A549 (cell line): Measurements from ENCODE around the gene MAX. TPM values are rescaled to one million over a fixed set of nuclear protein-coding genes. Genes with fewer than 3 reads are reported as not detected.

Source experiments
- ATAC-seq, 2 experiments: fragments of 200-7000 bp in 1 of 2; fragments of >200 bp in 1 of 2; cut with Nextera tagmentation in 1 of 2; cut with Tn5 transposase in 1 of 2; 3 replicates each; pipeline versions ENCODE4 v1.8.0 to v1.9.1; 2018 to 2020; ENCODE audit warnings: mild to moderate bottlenecking in 1 of 2, moderate library complexity in 1 of 2
- CTCF ChIA-PET: fragments of 300-600 bp; sonication (Branson Sonifier 250); formaldehyde crosslinking; extraction: SDS; loops from one replicate; lab custom pipeline; 2021; ENCODE audit warnings: antibody characterized with exemption, inconsistent platforms; lab: Yijun Ruan, JAX
- POLR2A ChIA-PET: fragments of 350-600 bp; formaldehyde crosslinking; extraction: SDS; loops from one replicate; lab custom pipeline; 2021; ENCODE audit warnings: antibody characterized with exemption, inconsistent platforms; lab: Yijun Ruan, JAX
- DNase-seq, 2 experiments: peaks; one replicate each; pipeline versions ENCODE4 v3.0.0 to v3.0.0-alpha.2; 2011 to 2016; ENCODE audit warnings: low read depth in 1 of 2, low spot score in 1 of 2
- FAIRE-seq: peaks from 2 replicates; lab custom pipeline; 2011; peaks lifted over from hg19 to GRCh38; lab: Jason Lieb, UNC
- H3K27ac ChIP-seq, 2 experiments: fragments of >200 bp; sonication (Bioruptor Twin); formaldehyde crosslinking; 3 replicates each; pipeline ENCODE4 v1.5.1; 2016 to 2017
- H3K4me1 ChIP-seq: fragments of >200 bp; sonication (Bioruptor Twin); formaldehyde crosslinking; 3 replicates; pipeline ENCODE4 v1.6.1; 2016
- H3K4me2 ChIP-seq: fragments of >200 bp; sonication (Bioruptor Twin); formaldehyde crosslinking; 3 replicates; pipeline ENCODE4 v1.6.1; 2016
- H3K4me3 ChIP-seq: fragments of >200 bp; sonication (Bioruptor Twin); formaldehyde crosslinking; 3 replicates; pipeline ENCODE4 v1.5.1; 2016
- H3K9me3 ChIP-seq: fragments of >200 bp; sonication (Bioruptor Twin); formaldehyde crosslinking; 3 replicates; pipeline ENCODE4 v1.6.1; 2016
- BCL3 ChIP-seq: fragments of >200 bp; sonication (Bioruptor Twin); formaldehyde crosslinking; IDR thresholded peaks from 3 replicates; pipeline ENCODE4 v1.6.1; 2016
- CBX2 ChIP-seq: fragments of 200-600 bp; sonication (generic); IDR thresholded peaks from 2 replicates; pipeline ENCODE4 v1.6.1; 2016; ENCODE audit warnings: low read depth, mild to moderate bottlenecking, borderline replicate concordance
- CHD2 ChIP-seq: fragments of 150-350 bp; IDR thresholded peaks from 2 replicates; pipeline ENCODE4 v1.6.1; 2014; ENCODE audit warnings: low read length; ENCODE audit not compliant: partially characterized antibody
- CTCF ChIP-seq: fragments of >200 bp; sonication (Bioruptor Twin); formaldehyde crosslinking; IDR thresholded peaks from 3 replicates; pipeline ENCODE4 v1.5.1; 2016
- E2F6 ChIP-seq: IDR thresholded peaks from 2 replicates; pipeline ENCODE4 v1.6.1; 2012; ENCODE audit warnings: low read depth, borderline replicate concordance
- ELK1 ChIP-seq: fragments of 150-350 bp; IDR thresholded peaks from 2 replicates; pipeline ENCODE4 v1.6.1; 2014; ENCODE audit warnings: low read depth, mild to moderate bottlenecking, low read length
- ESRRA ChIP-seq: fragments of 150-350 bp; IDR thresholded peaks from 2 replicates; pipeline ENCODE4 v1.6.1; 2014; ENCODE audit warnings: mild to moderate bottlenecking, low read length, borderline replicate concordance
- FOSB ChIP-seq: fragments of 250-450 bp; sonication (Bioruptor Pico); IDR thresholded peaks from 2 replicates; pipeline ENCODE4 v1.5.0; 2020; ENCODE audit warnings: mild to moderate bottlenecking, moderate library complexity
- FOSL2 ChIP-seq, 2 experiments: fragments of 450-650 bp in 1 of 2; fragments of >200 bp in 1 of 2; sonication (Bioruptor Twin) in 1 of 2; formaldehyde crosslinking; IDR thresholded peaks; 2 replicates each; pipeline versions ENCODE4 v1.5.0 to v1.6.1; 2016 to 2020; ENCODE audit warnings: mild to moderate bottlenecking in 1 of 2, moderate library complexity in 1 of 2
- HDAC2 ChIP-seq: fragments of 200-600 bp; sonication (generic); IDR thresholded peaks from 2 replicates; pipeline ENCODE4 v1.6.1; 2016
- HOXA7 ChIP-seq: fragments of 250-450 bp; sonication (Bioruptor Pico); IDR thresholded peaks from 2 replicates; pipeline ENCODE4 v1.5.0; 2020; ENCODE audit warnings: mild to moderate bottlenecking, moderate library complexity
- HOXB5 ChIP-seq: fragments of 250-450 bp; sonication (Bioruptor Pico); IDR thresholded peaks from 2 replicates; pipeline ENCODE4 v1.5.0; 2020; ENCODE audit warnings: mild to moderate bottlenecking, moderate library complexity
- KDM1A ChIP-seq: fragments of 200-600 bp; sonication (generic); IDR thresholded peaks from 2 replicates; pipeline ENCODE4 v1.6.1; 2016; ENCODE audit warnings: low read depth, mild to moderate bottlenecking
- KDM5A ChIP-seq: fragments of 200-600 bp; sonication (generic); IDR thresholded peaks from 2 replicates; pipeline ENCODE4 v1.6.1; 2016; ENCODE audit warnings: antibody characterized with exemption, mild to moderate bottlenecking
- MAFK ChIP-seq: fragments of 450-650 bp; IDR thresholded peaks from 2 replicates; pipeline ENCODE4 v1.6.1; 2014; ENCODE audit not compliant: partially characterized antibody
- MAX ChIP-seq: IDR thresholded peaks from 2 replicates; pipeline ENCODE4 v1.6.1; 2012
- PBX3 ChIP-seq: IDR thresholded peaks from 2 replicates; pipeline ENCODE4 v1.6.1; 2012
- PHF8 ChIP-seq: fragments of 200-600 bp; sonication (generic); IDR thresholded peaks from 2 replicates; pipeline ENCODE4 v1.6.1; 2016; ENCODE audit warnings: low read depth, mild to moderate bottlenecking, antibody characterized with exemption, moderate library complexity, borderline replicate concordance
- RAD21 ChIP-seq, 2 experiments: fragments of >200 bp in 1 of 2; sonication (Bioruptor Twin) in 1 of 2; formaldehyde crosslinking in 1 of 2; IDR thresholded peaks in 1 of 2; conservative IDR thresholded peaks in 1 of 2; 2 replicates in 1 of 2; 3 replicates in 1 of 2; pipeline ENCODE4 v1.6.1; 2012 to 2018; ENCODE audit warnings: inconsistent platforms in 1 of 2
- RCOR1 ChIP-seq: fragments of 150-350 bp; IDR thresholded peaks from 2 replicates; pipeline ENCODE4 v1.6.1; 2014; ENCODE audit warnings: antibody characterized with exemption, low read length, low read depth
- ZFP36 ChIP-seq: fragments of 450-650 bp; IDR thresholded peaks from 2 replicates; pipeline ENCODE4 v1.6.1; 2014; ENCODE audit warnings: borderline replicate concordance; ENCODE audit not compliant: partially characterized antibody
- ZNF302 ChIP-seq: fragments of 250-450 bp; sonication (Bioruptor Pico); IDR thresholded peaks from 2 replicates; pipeline ENCODE4 v1.9.0; 2021; ENCODE audit warnings: inconsistent platforms, mild to moderate bottlenecking, moderate library complexity
- ZSCAN20 ChIP-seq: fragments of 250-450 bp; sonication (Bioruptor Pico); IDR thresholded peaks from 2 replicates; pipeline ENCODE4 v1.8.0; 2022; ENCODE audit warnings: mild to moderate bottlenecking, moderate library complexity
- WGBS: methylation state at CpG from one replicate; pipeline ENCODE4 v1.1.6; 2017; ENCODE audit errors: missing lambda C conversion rate; 5-methylcytosine and 5-hydroxymethylcytosine counted together
- polyA plus RNA-seq, 4 experiments: library from polyadenylated mRNA; depleted of rRNA in 3 of 4; stranded (reverse); fragments of >200 nt; fragmentation: RNase III in 1 of 4; extraction: RNeasy Plus Mini Kit Qiagen cat#74134 plus additional on column Dnase treatment in 1 of 4; gene quantifications; 2 replicates in 3 of 4; 3 replicates in 1 of 4; pipeline ENCODE4 v1.2.3, GENCODE V29; 2011 to 2017

MAX gene
- polyA plus RNA-seq, 2 of the 4 experiments (the other 2 are of a cell fraction): 44.0 to 53.2 TPM

GRCh38 chr14:65150898-65151608 is 48.7 kb upstream of the MAX start:
- ATAC-seq (no peak), DNase-seq (no peak), FAIRE-seq (no peak)
- CTCF ChIA-PET: interaction anchor here (1.0 to 6.5 kb wide), 2 partner anchors 13 to 673 kb away, joined by 4 to 40 read pairs; no protein-coding TSS in a partner anchor
- H3K9me3 ChIP-seq: no peaks in the 10 kb centered on the region
- no peak overlapping the region for H3K4me3 ChIP-seq
- H3K4me2 ChIP-seq: no peak overlapping the region
- WGBS: 59% methylated on average over 8 of the region's 8 CpGs
- H3K27ac ChIP-seq: no peak overlapping the region
- H3K4me1 ChIP-seq: no peaks in the 10 kb centered on the region
- POLR2A ChIA-PET: no interaction called here
- no peak for TF ChIP-seq CTCF
- TF ChIP-seq ZSCAN20 (CRISPR knock-in tag): no peak
- no peak for TF ChIP-seq CBX2
- no peak for TF ChIP-seq E2F6
- no peak for TF ChIP-seq FOSB
- no peak for TF ChIP-seq RAD21 (conservative IDR thresholded peaks at IDR 0.05 in 1 of 2, IDR thresholded peaks at IDR 0.05 in 1 of 2)
- no peak for TF ChIP-seq RCOR1
- no peak for TF ChIP-seq ZFP36
- no peak for TF ChIP-seq PHF8
- TF ChIP-seq PBX3: no peak
- no peak for TF ChIP-seq CHD2
- no peak for TF ChIP-seq KDM5A
- no peak for TF ChIP-seq KDM1A
- TF ChIP-seq ELK1: no peak

GRCh38 chr14:65149116-65149515 is 46.8 kb upstream of the MAX start:
- Histone ChIP-seq H3K4me1 (no peaks in the 10 kb centered on the region), H3K27ac (no peak overlapping the region), H3K9me3 (no peaks in the 10 kb centered on the region), H3K4me3 (no peak overlapping the region), H3K4me2 (no peak overlapping the region)
- FAIRE-seq (no peak), DNase-seq (no peak), ATAC-seq (no peak)
- 53% methylated on average over 4 of the region's 4 CpGs for whole genome bisulfite sequencing
- TF ChIP-seq KDM5A (no peak), HDAC2 (no peak), HOXA7 (no peak), FOSL2 (IDR thresholded peaks at IDR 0.05) (no peak), FOSL2 (CRISPR knock-in tag; IDR thresholded peaks at IDR 0.05) (no peak), MAFK (no peak), ESRRA (no peak), FOSB (no peak), RAD21 (conservative IDR thresholded peaks at IDR 0.05 in 1 of 2, IDR thresholded peaks at IDR 0.05 in 1 of 2) (no peak), BCL3 (no peak), MAX (no peak), HOXB5 (CRISPR knock-in tag) (no peak), ZNF302 (CRISPR knock-in tag) (no peak), ELK1 (no peak), ZSCAN20 (CRISPR knock-in tag) (no peak)
- ChIA-PET CTCF (interaction anchor here (0.8 to 1.1 kb wide), 2 partner anchors 10 to 14 kb away, joined by 3 to 4 read pairs; no protein-coding TSS in a partner anchor), POLR2A (no interaction called here)
